Liver (tissue), 9 donors: Measurements from ENCODE around the gene TNFAIP8L2. TPM values are rescaled to one million over a fixed set of nuclear protein-coding genes. Genes with fewer than 3 reads are reported as not detected.

Experiments used
- DNase-seq: peaks from one replicate; pipeline ENCODE4 v3.0.0-alpha.2; 2017; ENCODE audit warnings: low spot score
- H3K27ac ChIP-seq, 2 donors: one replicate each; pipeline ENCODE4 v1.7.0; 2013; ENCODE audit warnings: inconsistent platforms in 2 of 2, low read length in 2 of 2, control low read depth in 1 of 2, low read depth in 1 of 2, mild to moderate bottlenecking in 1 of 2
- H3K27me3 ChIP-seq, 4 donors: one replicate each; pipeline versions ENCODE4 v1.6.1 to v1.7.0; 2013; ENCODE audit warnings: low read length in 3 of 4, inconsistent platforms in 1 of 4, mild to moderate bottlenecking in 1 of 4, moderate library complexity in 1 of 4; ENCODE audit not compliant: control insufficient read depth in 4 of 4, insufficient read depth in 4 of 4
- H3K36me3 ChIP-seq, 4 donors: one replicate each; pipeline versions ENCODE4 v1.6.1 to v1.7.0; 2013; ENCODE audit warnings: low read length in 3 of 4, mild to moderate bottlenecking in 3 of 4, low read depth in 1 of 4, moderate library complexity in 1 of 4; ENCODE audit not compliant: control insufficient read depth in 4 of 4, insufficient read depth in 3 of 4
- H3K4me1 ChIP-seq, 4 donors: one replicate each; pipeline versions ENCODE4 v1.6.1 to v1.7.0; 2013; ENCODE audit warnings: low read length in 3 of 4, mild to moderate bottlenecking in 3 of 4, moderate library complexity in 1 of 4; ENCODE audit not compliant: control insufficient read depth in 4 of 4, insufficient read depth in 4 of 4
- H3K4me3 ChIP-seq, 3 donors: one replicate each; pipeline versions ENCODE4 v1.6.1 to v1.7.0; 2013; ENCODE audit warnings: low read length in 3 of 3, control low read depth in 1 of 3, low read depth in 1 of 3, mild to moderate bottlenecking in 1 of 3
- H3K9ac ChIP-seq, 2 donors: one replicate each; pipeline ENCODE4 v1.7.0; 2013; ENCODE audit warnings: low read length in 2 of 2, mild to moderate bottlenecking in 2 of 2, moderate library complexity in 2 of 2, control low read depth in 1 of 2, low read depth in 1 of 2
- H3K9me3 ChIP-seq, 4 donors: one replicate each; pipeline versions ENCODE4 v1.6.1 to v1.7.0; 2013; ENCODE audit warnings: low read length in 3 of 4; ENCODE audit not compliant: control insufficient read depth in 4 of 4
- EGR1 ChIP-seq, 2 donors: IDR thresholded peaks; 2 replicates each; pipeline ENCODE4 v1.6.1; 2016 to 2018; ENCODE audit warnings: antibody characterized with exemption in 2 of 2, low read depth in 2 of 2
- FOXA2 ChIP-seq: IDR thresholded peaks from 2 replicates; pipeline ENCODE4 v1.6.1; 2016; ENCODE audit warnings: antibody characterized with exemption
- HNF4G ChIP-seq: IDR thresholded peaks from 2 replicates; pipeline ENCODE4 v1.6.1; 2016; ENCODE audit warnings: antibody characterized with exemption
- JUND ChIP-seq, 2 donors: IDR thresholded peaks; 2 replicates each; pipeline ENCODE4 v1.6.1; 2016; ENCODE audit warnings: antibody characterized with exemption in 2 of 2
- NR2F2 ChIP-seq: IDR thresholded peaks from 2 replicates; pipeline ENCODE4 v1.6.1; 2016; ENCODE audit warnings: antibody characterized with exemption
- SP1 ChIP-seq: IDR thresholded peaks from 2 replicates; pipeline ENCODE4 v1.6.1; 2018; ENCODE audit warnings: antibody characterized with exemption, mild to moderate bottlenecking
- TAF1 ChIP-seq: conservative IDR thresholded peaks from 2 replicates; pipeline ENCODE4 v1.6.1; 2016; ENCODE audit warnings: antibody characterized with exemption, mild to moderate bottlenecking
- YY1 ChIP-seq: IDR thresholded peaks from 2 replicates; pipeline ENCODE4 v1.6.1; 2016; ENCODE audit warnings: antibody characterized with exemption, mild to moderate bottlenecking
- WGBS: extraction: QIAGEN DNeasy Blood & Tissue Kit; methylation state at CpG from one replicate; pipeline ENCODE4 v1.1.7; 2013; 5-methylcytosine and 5-hydroxymethylcytosine counted together
- polyA plus RNA-seq, 2 donors: library from polyadenylated mRNA; stranded (reverse) in 1 of 2; unstranded in 1 of 2; fragments of 200-250 nt in 1 of 2; fragments of >200 nt in 1 of 2; fragmentation: Nextera tagmentation in 1 of 2; extraction: Ambion mirVana in 1 of 2; gene quantifications; one replicate each; pipeline versions ENCODE4 v1.2.1 to v1.2.3, GENCODE V29; 2013 to 2015
- total RNA-seq, 2 donors: library from RNA; depleted of rRNA; stranded (reverse); fragments of >200 nt; gene quantifications; one replicate each; pipeline ENCODE4 v1.2.3, GENCODE V29; 2014
- TF ChIP-seq, protein P1 (sequence below): IDR thresholded peaks from 2 replicates; pipeline ENCODE4 v1.6.1; 2016; ENCODE audit warnings: antibody characterized with exemption, mild to moderate bottlenecking
- TF ChIP-seq, protein P2 (sequence below): IDR thresholded peaks from 2 replicates; pipeline ENCODE4 v1.6.1; 2016; ENCODE audit warnings: antibody characterized with exemption
- TF ChIP-seq, protein P3 (sequence below): IDR thresholded peaks from 2 replicates; pipeline ENCODE4 v1.6.1; 2016; ENCODE audit warnings: antibody characterized with exemption
- TF ChIP-seq, protein P4 (sequence below): fragments of 150-350 bp; IDR thresholded peaks from 2 replicates; pipeline ENCODE4 v1.5.1; 2017; ENCODE audit warnings: improper control_type of control experiment, low read depth, low read length; ENCODE audit not compliant: missing input control
- TF ChIP-seq, protein P5 (sequence below): IDR thresholded peaks from 2 replicates; pipeline ENCODE4 v1.6.1; 2016; ENCODE audit warnings: antibody characterized with exemption
- donor health status: healthy.
- donor health status: healthy.
- donor health status: healthy.
- donor health status: healthy.
- donor health status: healthy.

The TNFAIP8L2 gene
- total and polyA plus RNA-seq, 4 donors = 2.9 to 8.7 (median 4.1) TPM

DNA sequence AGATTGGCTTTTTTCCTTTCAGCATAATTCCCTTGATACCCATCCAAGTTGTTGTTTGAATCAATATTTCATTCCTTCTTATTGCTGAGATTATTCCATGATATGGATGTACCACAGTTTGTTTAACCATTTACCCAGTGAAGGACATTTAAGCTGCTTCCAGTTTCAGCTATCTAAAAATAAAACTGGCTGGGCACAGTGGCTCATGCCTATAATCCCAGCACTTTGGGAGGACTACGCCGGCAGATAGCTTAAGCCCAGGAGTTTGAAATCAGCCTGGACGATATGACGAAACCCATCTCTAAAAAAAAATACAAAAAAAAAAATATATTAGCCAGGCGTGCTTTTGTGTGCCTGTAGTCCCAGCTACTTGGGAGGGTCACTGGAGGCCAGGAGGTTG is 42.6 kb upstream of the TNFAIP8L2 start:
- Histone ChIP-seq H3K27ac (no peak overlapping the region), H3K4me3 (no peak overlapping the region), H3K9me3 (no peaks in the 10 kb centered on the region), H3K9ac (no peak overlapping the region), H3K36me3 (peaks cover 3 to 10% (median 7%) of the 10 kb centered on the region in 4 donors), H3K4me1 (no peaks in the 10 kb centered on the region), H3K27me3 (no peaks in the 10 kb centered on the region)
- 96% methylated on average over 5 of the region's 5 CpGs for WGBS
- TF ChIP-seq HNF4G = no peak
- no peak for TF ChIP-seq YY1
- DNase-seq = no peak

DNA sequence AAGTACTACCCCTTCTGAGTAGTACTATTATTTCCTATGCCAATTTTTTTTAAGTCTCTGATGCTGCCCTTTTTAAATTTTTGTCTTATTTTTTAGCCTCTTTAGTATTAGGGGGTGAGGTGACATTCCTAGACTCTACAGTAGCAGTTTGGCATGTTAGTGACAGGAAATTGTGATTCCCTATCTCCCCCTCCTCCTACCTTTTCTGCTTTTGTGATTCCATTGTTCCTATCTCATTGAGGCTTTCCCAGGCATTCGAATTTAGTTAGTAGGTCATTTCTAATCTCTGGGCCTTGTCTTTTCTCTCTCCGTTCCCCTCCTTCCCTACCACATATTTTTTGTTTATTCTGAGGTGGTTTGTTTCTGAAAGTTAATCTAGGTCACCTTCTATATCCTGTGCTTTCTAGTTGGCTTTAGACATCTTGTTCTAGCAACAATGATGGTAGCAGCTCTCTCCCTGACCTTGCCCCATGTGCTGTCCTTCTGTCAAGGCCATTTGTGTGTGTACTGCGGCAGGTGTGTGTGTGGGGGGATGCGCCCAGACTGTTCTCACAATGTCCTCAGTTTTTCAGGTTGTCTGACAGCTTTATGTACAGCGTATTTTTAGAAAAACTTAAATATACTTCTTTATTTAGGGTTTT is 31.6 kb upstream of the TNFAIP8L2 start:
- Histone ChIP-seq H3K9ac (no peak overlapping the region), H3K4me1 (no peaks in the 10 kb centered on the region), H3K4me3 (no peak overlapping the region), H3K9me3 (no peaks in the 10 kb centered on the region), H3K27ac (no peak overlapping the region), H3K36me3 (peaks cover 0 to 7% (median 0%) of the 10 kb centered on the region in 4 donors), H3K27me3 (no peaks in the 10 kb centered on the region)
- TF ChIP-seq, protein P1, sequence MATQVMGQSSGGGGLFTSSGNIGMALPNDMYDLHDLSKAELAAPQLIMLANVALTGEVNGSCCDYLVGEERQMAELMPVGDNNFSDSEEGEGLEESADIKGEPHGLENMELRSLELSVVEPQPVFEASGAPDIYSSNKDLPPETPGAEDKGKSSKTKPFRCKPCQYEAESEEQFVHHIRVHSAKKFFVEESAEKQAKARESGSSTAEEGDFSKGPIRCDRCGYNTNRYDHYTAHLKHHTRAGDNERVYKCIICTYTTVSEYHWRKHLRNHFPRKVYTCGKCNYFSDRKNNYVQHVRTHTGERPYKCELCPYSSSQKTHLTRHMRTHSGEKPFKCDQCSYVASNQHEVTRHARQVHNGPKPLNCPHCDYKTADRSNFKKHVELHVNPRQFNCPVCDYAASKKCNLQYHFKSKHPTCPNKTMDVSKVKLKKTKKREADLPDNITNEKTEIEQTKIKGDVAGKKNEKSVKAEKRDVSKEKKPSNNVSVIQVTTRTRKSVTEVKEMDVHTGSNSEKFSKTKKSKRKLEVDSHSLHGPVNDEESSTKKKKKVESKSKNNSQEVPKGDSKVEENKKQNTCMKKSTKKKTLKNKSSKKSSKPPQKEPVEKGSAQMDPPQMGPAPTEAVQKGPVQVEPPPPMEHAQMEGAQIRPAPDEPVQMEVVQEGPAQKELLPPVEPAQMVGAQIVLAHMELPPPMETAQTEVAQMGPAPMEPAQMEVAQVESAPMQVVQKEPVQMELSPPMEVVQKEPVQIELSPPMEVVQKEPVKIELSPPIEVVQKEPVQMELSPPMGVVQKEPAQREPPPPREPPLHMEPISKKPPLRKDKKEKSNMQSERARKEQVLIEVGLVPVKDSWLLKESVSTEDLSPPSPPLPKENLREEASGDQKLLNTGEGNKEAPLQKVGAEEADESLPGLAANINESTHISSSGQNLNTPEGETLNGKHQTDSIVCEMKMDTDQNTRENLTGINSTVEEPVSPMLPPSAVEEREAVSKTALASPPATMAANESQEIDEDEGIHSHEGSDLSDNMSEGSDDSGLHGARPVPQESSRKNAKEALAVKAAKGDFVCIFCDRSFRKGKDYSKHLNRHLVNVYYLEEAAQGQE = no peak
- TF ChIP-seq JUND (IDR thresholded peaks at IDR 0.05) = no peak
- no peak for TF ChIP-seq SP1
- no peak for TF ChIP-seq NR2F2
- DNase-seq = no peak
- 84% methylated on average over 5 of the region's 5 CpGs for WGBS

DNA sequence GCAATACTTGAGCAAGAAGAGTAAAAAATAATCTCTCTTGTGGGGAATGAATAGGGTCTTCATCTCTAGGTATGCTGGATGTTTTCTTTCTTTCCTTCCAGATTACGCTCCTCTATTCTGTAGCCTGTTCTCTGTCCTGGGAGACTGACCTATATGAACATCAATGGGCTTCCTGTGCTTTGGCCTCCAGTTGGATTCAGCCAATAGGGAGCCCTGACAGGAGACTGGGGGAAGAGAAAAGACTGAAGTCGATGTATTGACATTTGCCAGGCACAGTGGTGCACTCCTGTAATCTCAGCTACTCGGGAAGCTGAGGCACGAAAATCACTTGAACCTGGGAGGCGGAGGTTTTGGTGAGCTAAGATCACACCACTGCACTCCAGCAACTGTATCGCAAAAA is 27.6 kb upstream of the TNFAIP8L2 start:
- no peak overlapping the region for H3K9ac ChIP-seq
- H3K4me3 ChIP-seq = no peak overlapping the region
- H3K27ac ChIP-seq = no peak overlapping the region
- H3K4me1 ChIP-seq = no peaks in the 10 kb centered on the region
- 85% methylated on average over 6 of the region's 6 CpGs for WGBS
- H3K36me3 ChIP-seq = no peaks in the 10 kb centered on the region
- TF ChIP-seq, protein P2, sequence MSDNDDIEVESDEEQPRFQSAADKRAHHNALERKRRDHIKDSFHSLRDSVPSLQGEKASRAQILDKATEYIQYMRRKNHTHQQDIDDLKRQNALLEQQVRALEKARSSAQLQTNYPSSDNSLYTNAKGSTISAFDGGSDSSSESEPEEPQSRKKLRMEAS = no peak
- TF ChIP-seq HNF4G (no peak), TAF1 (no peak), JUND (IDR thresholded peaks at IDR 0.05) (no peak), FOXA2 (no peak), EGR1 (IDR thresholded peaks at IDR 0.05; ENCODE audit: low read depth in 2 of 2) (no peak)
- TF ChIP-seq, protein P3, sequence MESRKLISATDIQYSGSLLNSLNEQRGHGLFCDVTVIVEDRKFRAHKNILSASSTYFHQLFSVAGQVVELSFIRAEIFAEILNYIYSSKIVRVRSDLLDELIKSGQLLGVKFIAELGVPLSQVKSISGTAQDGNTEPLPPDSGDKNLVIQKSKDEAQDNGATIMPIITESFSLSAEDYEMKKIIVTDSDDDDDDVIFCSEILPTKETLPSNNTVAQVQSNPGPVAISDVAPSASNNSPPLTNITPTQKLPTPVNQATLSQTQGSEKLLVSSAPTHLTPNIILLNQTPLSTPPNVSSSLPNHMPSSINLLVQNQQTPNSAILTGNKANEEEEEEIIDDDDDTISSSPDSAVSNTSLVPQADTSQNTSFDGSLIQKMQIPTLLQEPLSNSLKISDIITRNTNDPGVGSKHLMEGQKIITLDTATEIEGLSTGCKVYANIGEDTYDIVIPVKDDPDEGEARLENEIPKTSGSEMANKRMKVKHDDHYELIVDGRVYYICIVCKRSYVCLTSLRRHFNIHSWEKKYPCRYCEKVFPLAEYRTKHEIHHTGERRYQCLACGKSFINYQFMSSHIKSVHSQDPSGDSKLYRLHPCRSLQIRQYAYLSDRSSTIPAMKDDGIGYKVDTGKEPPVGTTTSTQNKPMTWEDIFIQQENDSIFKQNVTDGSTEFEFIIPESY = no peak
- TF ChIP-seq, protein P4, sequence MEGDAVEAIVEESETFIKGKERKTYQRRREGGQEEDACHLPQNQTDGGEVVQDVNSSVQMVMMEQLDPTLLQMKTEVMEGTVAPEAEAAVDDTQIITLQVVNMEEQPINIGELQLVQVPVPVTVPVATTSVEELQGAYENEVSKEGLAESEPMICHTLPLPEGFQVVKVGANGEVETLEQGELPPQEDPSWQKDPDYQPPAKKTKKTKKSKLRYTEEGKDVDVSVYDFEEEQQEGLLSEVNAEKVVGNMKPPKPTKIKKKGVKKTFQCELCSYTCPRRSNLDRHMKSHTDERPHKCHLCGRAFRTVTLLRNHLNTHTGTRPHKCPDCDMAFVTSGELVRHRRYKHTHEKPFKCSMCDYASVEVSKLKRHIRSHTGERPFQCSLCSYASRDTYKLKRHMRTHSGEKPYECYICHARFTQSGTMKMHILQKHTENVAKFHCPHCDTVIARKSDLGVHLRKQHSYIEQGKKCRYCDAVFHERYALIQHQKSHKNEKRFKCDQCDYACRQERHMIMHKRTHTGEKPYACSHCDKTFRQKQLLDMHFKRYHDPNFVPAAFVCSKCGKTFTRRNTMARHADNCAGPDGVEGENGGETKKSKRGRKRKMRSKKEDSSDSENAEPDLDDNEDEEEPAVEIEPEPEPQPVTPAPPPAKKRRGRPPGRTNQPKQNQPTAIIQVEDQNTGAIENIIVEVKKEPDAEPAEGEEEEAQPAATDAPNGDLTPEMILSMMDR = no peak
- TF ChIP-seq, protein P5, sequence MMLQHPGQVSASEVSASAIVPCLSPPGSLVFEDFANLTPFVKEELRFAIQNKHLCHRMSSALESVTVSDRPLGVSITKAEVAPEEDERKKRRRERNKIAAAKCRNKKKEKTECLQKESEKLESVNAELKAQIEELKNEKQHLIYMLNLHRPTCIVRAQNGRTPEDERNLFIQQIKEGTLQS = no peak
- no peaks in the 10 kb centered on the region for H3K9me3 ChIP-seq
- no peaks in the 10 kb centered on the region for H3K27me3 ChIP-seq
- DNase-seq = no peak
